Measurements from ENCODE around the gene WDR70. TPM values are rescaled to one million over a fixed set of nuclear protein-coding genes. Genes with fewer than 3 reads are reported as not detected.

WDR70 gene
- total and polyA plus RNA-seq, 2 of the 8 experiments (the other 6 are each of a cell fraction or from before 2014, with no cell fraction given): 10.6 to 37.4 TPM

DNA sequence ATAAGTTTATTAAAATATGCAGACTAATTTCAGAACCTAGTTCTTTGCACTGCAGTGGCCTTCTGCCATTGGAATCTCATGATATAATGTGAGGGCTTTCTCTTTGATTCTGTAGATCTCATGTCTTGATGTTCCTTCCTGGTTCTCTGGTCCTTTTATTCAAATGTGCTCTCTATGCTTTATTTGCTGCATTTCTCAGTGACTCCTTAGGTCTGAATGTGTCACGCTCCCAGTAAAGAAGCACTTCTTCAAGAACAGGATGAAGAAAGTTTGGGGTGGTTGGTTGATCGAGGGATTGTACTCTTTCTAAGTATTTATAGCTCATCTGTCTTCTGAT is 338.1 kb downstream of the WDR70 start (continued):
- TF ChIP-seq POLR2A (IDR thresholded peaks at IDR 0.05; ENCODE audit: control extremely low read depth in 1 of 2, low read depth in 2 of 2, low read length in 2 of 2) (no peak), RXRA (IDR thresholded peaks at IDR 0.05; ENCODE audit: insufficient read depth, low read depth, low read length) (no peak), SP4 (IDR thresholded peaks at IDR 0.05; ENCODE audit: low read length) (no peak)
